Loucy (cell line): ENCODE measurements around the gene CEACAM16.

Source experiments
- H2AFZ ChIP-seq: fragments of 200-600 bp; sonication (generic); 2 replicates; pipeline ENCODE4 v1.6.0; 2016; ENCODE audit warnings: antibody characterized with exemption, mild to moderate bottlenecking, low read length, moderate library complexity
- H3F3A ChIP-seq: fragments of 200-600 bp; 2 replicates; pipeline ENCODE4 v1.6.0; 2016; ENCODE audit warnings: antibody characterized with exemption, low read depth, mild to moderate bottlenecking
- H3K27me3 ChIP-seq: fragments of 200-600 bp; sonication (generic); 2 replicates; pipeline ENCODE4 v1.6.1; 2014; ENCODE audit warnings: low read length, mild to moderate bottlenecking; ENCODE audit not compliant: insufficient read depth, poor library complexity, severe bottlenecking
- H3K36me3 ChIP-seq: fragments of 200-600 bp; sonication (generic); 2 replicates; pipeline ENCODE4 v1.6.1; 2016; ENCODE audit warnings: low read length; ENCODE audit not compliant: insufficient read depth
- H3K4me1 ChIP-seq: fragments of 200-600 bp; sonication (generic); 2 replicates; pipeline ENCODE4 v1.5.1; 2014; ENCODE audit warnings: low read length, mild to moderate bottlenecking; ENCODE audit not compliant: insufficient read depth, poor library complexity, severe bottlenecking
- H3K4me2 ChIP-seq: fragments of 200-600 bp; sonication (generic); 2 replicates; pipeline ENCODE4 v1.6.0; 2014; ENCODE audit warnings: antibody characterized with exemption, low read length, low read depth, mild to moderate bottlenecking; ENCODE audit not compliant: poor library complexity, severe bottlenecking
- H3K4me3 ChIP-seq: fragments of 200-600 bp; sonication (generic); 2 replicates; pipeline ENCODE4 v1.5.1; 2014; ENCODE audit warnings: low read length, mild to moderate bottlenecking, mixed read lengths; ENCODE audit not compliant: poor library complexity, severe bottlenecking
- H3K79me2 ChIP-seq: fragments of 200-600 bp; sonication (generic); 2 replicates; pipeline ENCODE4 v1.6.1; 2014; ENCODE audit warnings: low read length; ENCODE audit not compliant: insufficient read depth
- H3K9ac ChIP-seq: fragments of 200-600 bp; sonication (generic); 2 replicates; pipeline ENCODE4 v1.6.0; 2014; ENCODE audit warnings: mild to moderate bottlenecking, low read depth, low read length, moderate library complexity; ENCODE audit not compliant: poor library complexity, severe bottlenecking
- H3K9me2 ChIP-seq: fragments of 200-600 bp; sonication (generic); replicated peaks from 2 replicates; pipeline ENCODE4 v1.6.1; 2016; ENCODE audit warnings: low read depth, low read length, mixed read lengths
- H3K9me3 ChIP-seq: fragments of 200-600 bp; sonication (generic); 2 replicates; pipeline ENCODE4 v1.6.1; 2014; ENCODE audit warnings: mild to moderate bottlenecking, antibody characterized with exemption, low read length, low read depth; ENCODE audit not compliant: insufficient read depth
- H4K20me1 ChIP-seq: fragments of 200-600 bp; sonication (generic); 2 replicates; pipeline ENCODE4 v1.6.0; 2014; ENCODE audit warnings: antibody characterized with exemption, low read length, mild to moderate bottlenecking; ENCODE audit not compliant: insufficient read depth, poor library complexity, severe bottlenecking
- EZH2phosphoT487 ChIP-seq: fragments of 200-600 bp; IDR thresholded peaks from 2 replicates; pipeline ENCODE4 v1.6.1; 2018; ENCODE audit warnings: antibody characterized with exemption, mild to moderate bottlenecking, moderate library complexity, borderline replicate concordance
- TF ChIP-seq, protein P1 (sequence below): fragments of 200-600 bp; sonication (generic); conservative IDR thresholded peaks from 2 replicates; pipeline ENCODE4 v1.5.1; 2014; ENCODE audit warnings: mild to moderate bottlenecking, antibody characterized with exemption, low read length

Gene CEACAM16

DNA sequence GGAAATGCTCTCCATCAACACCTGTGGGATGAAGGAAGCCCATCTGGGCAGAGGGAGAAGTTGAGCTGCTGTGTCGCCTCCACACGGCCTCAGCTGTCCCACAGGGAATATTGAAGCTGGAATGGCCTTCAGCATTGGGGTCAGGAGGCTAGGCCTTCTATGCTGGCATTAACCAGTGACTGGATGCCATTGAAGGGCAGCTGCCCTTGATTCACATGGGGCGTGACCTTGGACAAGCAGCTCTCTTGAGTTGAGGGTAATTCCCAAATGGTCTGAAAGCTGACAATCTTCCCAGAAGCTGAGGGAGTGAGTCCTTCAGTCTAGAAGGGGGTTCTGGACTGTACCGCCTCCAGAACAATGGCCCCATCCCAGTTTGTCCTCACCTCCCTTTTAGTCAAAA lies 56.3 kb downstream of the CEACAM16 start:
- Histone ChIP-seq H3K9me3 (no peaks in the 10 kb centered on the region), H3K27me3 (no peaks in the 10 kb centered on the region), H2AFZ (no peak overlapping the region), H3K4me3 (peak overlapping the region; percentile 82), H4K20me1 (no peaks in the 10 kb centered on the region), H3K9me2 (no peaks in the 10 kb centered on the region), H3K4me2 (peak overlapping the region; percentile 90), H3K36me3 (no peaks in the 10 kb centered on the region), H3K4me1 (peaks cover 29% of the 10 kb centered on the region), H3K9ac (peak overlapping the region; percentile 82), H3F3A (no peaks in the 10 kb centered on the region; the same call in 1 of the 2 replicates), H3K79me2 (no peaks in the 10 kb centered on the region)
- TF ChIP-seq EZH2phosphoT487: no peak
- TF ChIP-seq, protein P1, sequence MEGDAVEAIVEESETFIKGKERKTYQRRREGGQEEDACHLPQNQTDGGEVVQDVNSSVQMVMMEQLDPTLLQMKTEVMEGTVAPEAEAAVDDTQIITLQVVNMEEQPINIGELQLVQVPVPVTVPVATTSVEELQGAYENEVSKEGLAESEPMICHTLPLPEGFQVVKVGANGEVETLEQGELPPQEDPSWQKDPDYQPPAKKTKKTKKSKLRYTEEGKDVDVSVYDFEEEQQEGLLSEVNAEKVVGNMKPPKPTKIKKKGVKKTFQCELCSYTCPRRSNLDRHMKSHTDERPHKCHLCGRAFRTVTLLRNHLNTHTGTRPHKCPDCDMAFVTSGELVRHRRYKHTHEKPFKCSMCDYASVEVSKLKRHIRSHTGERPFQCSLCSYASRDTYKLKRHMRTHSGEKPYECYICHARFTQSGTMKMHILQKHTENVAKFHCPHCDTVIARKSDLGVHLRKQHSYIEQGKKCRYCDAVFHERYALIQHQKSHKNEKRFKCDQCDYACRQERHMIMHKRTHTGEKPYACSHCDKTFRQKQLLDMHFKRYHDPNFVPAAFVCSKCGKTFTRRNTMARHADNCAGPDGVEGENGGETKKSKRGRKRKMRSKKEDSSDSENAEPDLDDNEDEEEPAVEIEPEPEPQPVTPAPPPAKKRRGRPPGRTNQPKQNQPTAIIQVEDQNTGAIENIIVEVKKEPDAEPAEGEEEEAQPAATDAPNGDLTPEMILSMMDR: no peak

DNA sequence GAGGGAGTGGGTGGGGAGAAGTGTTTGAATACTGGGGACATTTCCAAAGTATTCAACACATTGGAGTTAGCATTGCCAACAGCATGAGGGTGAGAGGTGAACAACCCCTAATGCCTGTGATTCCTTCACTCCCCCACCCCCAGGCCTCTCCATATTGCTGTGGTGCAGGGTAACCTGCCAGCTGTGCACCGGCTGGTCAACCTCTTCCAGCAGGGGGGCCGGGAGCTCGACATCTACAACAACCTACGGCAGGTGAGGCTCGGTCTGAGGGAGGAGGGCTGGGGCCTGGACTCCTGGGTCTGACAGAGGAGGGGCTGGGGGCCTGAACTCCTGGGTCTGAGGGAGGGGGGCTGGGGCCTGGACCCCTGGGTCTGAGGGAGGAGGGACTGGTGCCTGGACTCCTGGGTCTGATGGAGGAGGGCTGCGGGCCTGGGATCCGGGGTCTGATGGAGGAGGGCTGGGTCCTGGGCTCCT lies 57.2 kb downstream of the CEACAM16 start:
- Histone ChIP-seq H3K4me3 (no peak overlapping the region), H3K27me3 (no peaks in the 10 kb centered on the region), H2AFZ (no peak overlapping the region), H3K4me1 (peaks cover 29% of the 10 kb centered on the region), H4K20me1 (no peaks in the 10 kb centered on the region), H3K9ac (no peak overlapping the region), H3K79me2 (no peaks in the 10 kb centered on the region), H3K9me2 (no peaks in the 10 kb centered on the region), H3K9me3 (no peaks in the 10 kb centered on the region), H3K4me2 (no peak overlapping the region), H3F3A (no peaks in the 10 kb centered on the region; the same call in 1 of the 2 replicates), H3K36me3 (no peaks in the 10 kb centered on the region)
- TF ChIP-seq, protein P1: no peak
- no peak for TF ChIP-seq EZH2phosphoT487

DNA sequence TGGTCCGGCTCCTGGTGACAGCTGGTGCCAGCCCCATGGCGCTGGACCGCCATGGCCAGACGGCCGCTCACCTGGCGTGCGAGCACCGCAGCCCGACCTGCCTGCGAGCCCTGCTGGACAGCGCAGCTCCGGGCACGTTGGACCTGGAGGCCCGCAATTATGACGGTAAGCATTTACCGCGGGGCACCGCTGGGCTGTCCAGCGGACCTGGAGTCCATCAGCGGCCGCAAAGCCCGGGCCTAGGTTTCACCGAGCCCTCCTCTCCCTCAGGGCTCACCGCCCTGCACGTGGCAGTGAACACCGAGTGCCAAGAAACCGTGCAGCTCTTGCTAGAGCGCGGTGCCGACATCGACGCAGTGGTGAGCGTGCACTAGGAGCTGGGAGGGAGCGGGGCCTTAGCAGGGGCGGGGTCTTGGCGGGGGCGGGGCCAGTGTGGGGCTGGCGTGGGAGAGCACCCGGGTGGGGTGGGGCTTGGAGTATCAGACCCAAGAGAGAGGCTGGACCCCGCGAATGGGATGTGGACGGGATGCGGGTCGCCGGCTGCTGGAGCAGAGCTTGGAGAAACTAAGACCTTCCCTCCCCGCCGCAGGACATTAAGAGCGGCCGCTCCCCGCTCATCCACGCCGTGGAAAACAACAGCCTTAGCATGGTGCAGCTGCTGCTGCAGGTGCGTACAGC lies 58.2 kb downstream of the CEACAM16 start:
- no peak overlapping the region for H2AFZ ChIP-seq
- no peak overlapping the region for H3K4me3 ChIP-seq

More for the DNA sequence above, 58.2 kb downstream of the CEACAM16 start:
- Histone ChIP-seq H3K79me2 (no peaks in the 10 kb centered on the region), H3K4me2 (no peak overlapping the region), H3K9me3 (no peaks in the 10 kb centered on the region), H3K4me1 (peaks cover 27% of the 10 kb centered on the region), H4K20me1 (no peaks in the 10 kb centered on the region), H3K27me3 (no peaks in the 10 kb centered on the region), H3K9ac (no peak overlapping the region), H3F3A (no peaks in the 10 kb centered on the region; the same call in 1 of the 2 replicates), H3K36me3 (no peaks in the 10 kb centered on the region), H3K9me2 (no peaks in the 10 kb centered on the region)
- TF ChIP-seq EZH2phosphoT487: no peak
